Pericardium fibroblast (primary cell): ENCODE data around the gene SERBP1. TPM values are rescaled to one million over a fixed set of nuclear protein-coding genes. Genes with fewer than 3 reads are reported as not detected.

Experiments used
- total RNA-seq: library from RNA; depleted of rRNA; stranded (reverse); fragments of >200 nt; gene quantifications from 2 replicates; pipeline ENCODE4 v1.2.3, GENCODE V29; 2015

SERBP1 gene
- 187 TPM in 2 replicates for total RNA-seq

DNA sequence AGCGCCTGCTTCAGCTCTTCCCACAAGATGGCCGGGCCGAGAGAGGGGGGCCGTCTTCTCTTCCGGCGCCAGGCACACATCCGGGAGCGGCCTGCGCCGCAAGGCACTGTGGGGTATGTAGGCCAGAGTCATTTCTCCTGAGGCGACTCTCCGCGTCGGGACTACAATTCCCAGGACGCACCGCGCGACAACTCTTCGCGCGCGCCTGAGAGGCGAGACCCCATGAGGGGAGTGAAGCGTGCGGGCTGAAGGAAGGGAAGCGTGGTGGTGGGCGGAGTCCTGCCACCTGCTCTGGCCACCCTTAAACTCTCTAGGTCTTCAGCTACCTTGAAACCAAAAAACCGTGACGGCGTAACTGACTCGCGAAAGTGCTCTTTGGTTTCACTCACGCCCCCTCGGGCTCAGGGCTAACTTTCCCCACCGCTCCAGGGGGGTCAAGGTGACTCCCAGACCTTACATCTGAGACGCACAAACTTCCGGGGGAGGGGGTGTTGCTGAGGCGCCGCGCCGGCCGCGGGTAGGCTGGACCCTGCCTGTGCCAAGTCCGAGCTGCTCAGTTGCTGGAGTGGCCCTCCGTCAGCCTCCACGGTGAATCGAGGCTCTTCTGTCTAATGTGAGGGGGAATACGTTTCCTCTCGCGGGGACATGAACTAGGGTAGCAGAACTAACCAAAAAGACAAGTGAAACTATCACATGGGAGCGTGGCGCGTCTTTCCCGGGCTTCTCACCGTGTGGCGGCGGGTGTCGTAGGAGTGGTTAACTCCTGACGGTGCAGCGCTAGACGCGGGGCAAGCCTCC, at the start of gene SERBP1:
Gene SERBP1 (minus strand): TSS at position 45 of the 798 bp plus-strand sequence. CDS start 102 bp downstream, outside the sequence.

Other genes with a start within 250 kb of the SERBP1 start
- gene IL12RB2, start 122.5 kb downstream of the SERBP1 start, total RNA-seq, result not detected in 2 replicates